NCI-H82 treated with DMSO at 0.1 percent for 48 hours (cell line): Measurements from ENCODE around the gene PRKG1.

Experiments
- DNase-seq: peaks from one replicate; lab custom pipeline; 2025; ENCODE audit not compliant: unreplicated experiment; lab: John Stamatoyannopoulos, UW

Gene PRKG1

GRCh38 chr10:51485668-51486067 is 411.4 kb downstream of the PRKG1 start:
- no peak for DNase-seq

- DNase-seq: no peak
These were observed 413.3 kb downstream of the PRKG1 start for GRCh38 chr10:51487576-51487975.

GRCh38 chr10:51488766-51489408 is 414.6 kb downstream of the PRKG1 start:
- no peak for DNase-seq

- DNase-seq: no peak
These were observed 424.1 kb downstream of the PRKG1 start for GRCh38 chr10:51498424-51498823.

- no peak for DNase-seq
These were observed 427.1 kb downstream of the PRKG1 start for GRCh38 chr10:51501396-51501795.

GRCh38 chr10:51502124-51502523 is 427.8 kb downstream of the PRKG1 start:
- DNase-seq: no peak

GRCh38 chr10:51503378-51503777 is 429.1 kb downstream of the PRKG1 start:
- DNase-seq: no peak

- no peak for DNase-seq
These were observed 433.2 kb downstream of the PRKG1 start for GRCh38 chr10:51507476-51507875.

- no peak for DNase-seq
These were observed 433.9 kb downstream of the PRKG1 start for GRCh38 chr10:51508156-51508555.

- DNase-seq: no peak
These were observed 435.9 kb downstream of the PRKG1 start for GRCh38 chr10:51510231-51510630.

- DNase-seq: no peak
These were observed 447.3 kb downstream of the PRKG1 start for GRCh38 chr10:51521605-51522004.

- no peak for DNase-seq
These were observed 448.6 kb downstream of the PRKG1 start for GRCh38 chr10:51522858-51523257.

- DNase-seq: no peak
These were observed 449.2 kb downstream of the PRKG1 start for GRCh38 chr10:51523440-51523839.

GRCh38 chr10:51524041-51524440 is 449.8 kb downstream of the PRKG1 start:
- DNase-seq: no peak

GRCh38 chr10:51527522-51528219 is 453.4 kb downstream of the PRKG1 start:
- DNase-seq: no peak

- DNase-seq: no peak
These were observed 454.2 kb downstream of the PRKG1 start for GRCh38 chr10:51528527-51528926.

GRCh38 chr10:51530541-51530940 is 456.3 kb downstream of the PRKG1 start:
- DNase-seq: no peak

GRCh38 chr10:51532044-51532443 is 457.8 kb downstream of the PRKG1 start:
- no peak for DNase-seq

- DNase-seq: no peak
These were observed 468.6 kb downstream of the PRKG1 start for GRCh38 chr10:51542853-51543252.

GRCh38 chr10:51544933-51545332 is 470.6 kb downstream of the PRKG1 start:
- no peak for DNase-seq

GRCh38 chr10:51547941-51548340 is 473.7 kb downstream of the PRKG1 start:
- DNase-seq: no peak

- no peak for DNase-seq
These were observed 478.6 kb downstream of the PRKG1 start for GRCh38 chr10:51552879-51553278.
